Tibial nerve (tissue), 4 donors: ENCODE results near the gene CYP4A22.
"Not testable (repeated sequence)": the region's sequence is repeated elsewhere in the genome, so short reads cannot be mapped to it uniquely, and the experiment has no call there.

Experiments used
- EP300 ChIP-seq, 2 donors: sonication (generic); formaldehyde crosslinking; IDR thresholded peaks; one replicate each; pipeline ENCODE4 v1.6.1; 2017; ENCODE audit warnings: antibody characterized with exemption in 2 of 2, mild to moderate bottlenecking in 1 of 2
- POLR2A ChIP-seq, 2 donors: fragments of 450-650 bp; IDR thresholded peaks; one replicate each; pipeline ENCODE4 v1.6.1; 2017; ENCODE audit warnings: antibody characterized with exemption in 2 of 2, mild to moderate bottlenecking in 2 of 2, moderate library complexity in 2 of 2
- TF ChIP-seq, protein P1 (sequence below), 5 experiments: fragments of 200-600 bp in 3 of 5; fragments of 450-650 bp in 2 of 5; sonication (generic) in 3 of 5; IDR thresholded peaks; one replicate each; pipeline ENCODE4 v1.5.1; 2016 to 2019; ENCODE audit warnings: antibody characterized with exemption in 5 of 5, mild to moderate bottlenecking in 3 of 5, moderate library complexity in 2 of 5

DNA sequence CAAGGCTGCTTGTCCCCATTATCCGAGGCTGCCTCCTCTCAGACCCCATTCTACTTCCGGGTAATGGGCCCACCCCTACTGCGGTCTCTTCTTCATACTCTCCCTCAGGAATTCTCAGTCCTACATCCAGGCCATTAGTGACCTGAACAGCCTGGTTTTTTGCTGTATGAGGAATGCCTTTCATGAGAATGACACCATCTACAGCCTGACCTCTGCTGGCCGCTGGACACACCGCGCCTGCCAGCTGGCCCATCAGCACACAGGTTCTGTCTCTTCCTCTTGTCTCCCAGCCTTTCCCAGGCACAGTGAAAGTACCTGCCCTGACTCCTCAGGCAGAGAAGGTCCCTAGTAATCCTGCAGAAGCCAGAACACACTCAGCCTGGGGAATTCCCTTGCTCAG is 6.4 kb downstream of the CYP4A22 start:
- TF ChIP-seq, protein P1, sequence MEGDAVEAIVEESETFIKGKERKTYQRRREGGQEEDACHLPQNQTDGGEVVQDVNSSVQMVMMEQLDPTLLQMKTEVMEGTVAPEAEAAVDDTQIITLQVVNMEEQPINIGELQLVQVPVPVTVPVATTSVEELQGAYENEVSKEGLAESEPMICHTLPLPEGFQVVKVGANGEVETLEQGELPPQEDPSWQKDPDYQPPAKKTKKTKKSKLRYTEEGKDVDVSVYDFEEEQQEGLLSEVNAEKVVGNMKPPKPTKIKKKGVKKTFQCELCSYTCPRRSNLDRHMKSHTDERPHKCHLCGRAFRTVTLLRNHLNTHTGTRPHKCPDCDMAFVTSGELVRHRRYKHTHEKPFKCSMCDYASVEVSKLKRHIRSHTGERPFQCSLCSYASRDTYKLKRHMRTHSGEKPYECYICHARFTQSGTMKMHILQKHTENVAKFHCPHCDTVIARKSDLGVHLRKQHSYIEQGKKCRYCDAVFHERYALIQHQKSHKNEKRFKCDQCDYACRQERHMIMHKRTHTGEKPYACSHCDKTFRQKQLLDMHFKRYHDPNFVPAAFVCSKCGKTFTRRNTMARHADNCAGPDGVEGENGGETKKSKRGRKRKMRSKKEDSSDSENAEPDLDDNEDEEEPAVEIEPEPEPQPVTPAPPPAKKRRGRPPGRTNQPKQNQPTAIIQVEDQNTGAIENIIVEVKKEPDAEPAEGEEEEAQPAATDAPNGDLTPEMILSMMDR (IDR thresholded peaks at IDR 0.05): not testable (repeated sequence)
- not testable (repeated sequence) for TF ChIP-seq EP300, POLR2A (IDR thresholded peaks at IDR 0.05)
